Subcutaneous adipose tissue (tissue), 4 donors: ENCODE results near the gene SCG2. TPM values are rescaled to one million over a fixed set of nuclear protein-coding genes. Genes with fewer than 3 reads are reported as not detected.

Experiments used
- CTCF ChIP-seq: fragments of 450-650 bp; IDR thresholded peaks from one replicate; pipeline ENCODE4 v1.5.1; 2016; ENCODE audit warnings: low read depth, mild to moderate bottlenecking, control low read depth, antibody characterized with exemption, moderate library complexity
- total RNA-seq, 4 donors: library from RNA; depleted of rRNA; stranded (reverse); fragments of >200 nt; gene quantifications; one replicate each; pipeline ENCODE4 v1.1.0, GENCODE V29; 2016

The SCG2 gene
- total RNA-seq, 4 donors from 2014 or later = 0.17 to 3.1 TPM; not detected in 2

- TF ChIP-seq CTCF = no peak
Observed at GRCh38 chr2:223642506-223642905, 40.3 kb upstream of the SCG2 start.

- no peak for TF ChIP-seq CTCF
Observed at GRCh38 chr2:223641082-223641481, 38.9 kb upstream of the SCG2 start.

GRCh38 chr2:223635080-223635479, 32.9 kb upstream of the SCG2 start:
- TF ChIP-seq CTCF = no peak

GRCh38 chr2:223634238-223634637, 32.1 kb upstream of the SCG2 start:
- TF ChIP-seq CTCF = no peak

- no peak for TF ChIP-seq CTCF
Observed at GRCh38 chr2:223633656-223634055, 31.5 kb upstream of the SCG2 start.

GRCh38 chr2:223632826-223633225, 30.7 kb upstream of the SCG2 start:
- TF ChIP-seq CTCF = no peak

GRCh38 chr2:223626716-223627115, 24.6 kb upstream of the SCG2 start:
- no peak for TF ChIP-seq CTCF
